Middle frontal gyrus (tissue), 1 donor: ENCODE results near the gene TDRD3.
"Not testable (repeated sequence)": the region's sequence is repeated elsewhere in the genome, so short reads cannot be mapped to it uniquely, and the experiment has no call there.

Experiments used
- DNase-seq: peaks from one replicate; pipeline ENCODE4 v3.0.0-alpha.2; 2015; ENCODE audit warnings: low spot score; ENCODE audit errors: extremely low spot score

Gene TDRD3

DNA sequence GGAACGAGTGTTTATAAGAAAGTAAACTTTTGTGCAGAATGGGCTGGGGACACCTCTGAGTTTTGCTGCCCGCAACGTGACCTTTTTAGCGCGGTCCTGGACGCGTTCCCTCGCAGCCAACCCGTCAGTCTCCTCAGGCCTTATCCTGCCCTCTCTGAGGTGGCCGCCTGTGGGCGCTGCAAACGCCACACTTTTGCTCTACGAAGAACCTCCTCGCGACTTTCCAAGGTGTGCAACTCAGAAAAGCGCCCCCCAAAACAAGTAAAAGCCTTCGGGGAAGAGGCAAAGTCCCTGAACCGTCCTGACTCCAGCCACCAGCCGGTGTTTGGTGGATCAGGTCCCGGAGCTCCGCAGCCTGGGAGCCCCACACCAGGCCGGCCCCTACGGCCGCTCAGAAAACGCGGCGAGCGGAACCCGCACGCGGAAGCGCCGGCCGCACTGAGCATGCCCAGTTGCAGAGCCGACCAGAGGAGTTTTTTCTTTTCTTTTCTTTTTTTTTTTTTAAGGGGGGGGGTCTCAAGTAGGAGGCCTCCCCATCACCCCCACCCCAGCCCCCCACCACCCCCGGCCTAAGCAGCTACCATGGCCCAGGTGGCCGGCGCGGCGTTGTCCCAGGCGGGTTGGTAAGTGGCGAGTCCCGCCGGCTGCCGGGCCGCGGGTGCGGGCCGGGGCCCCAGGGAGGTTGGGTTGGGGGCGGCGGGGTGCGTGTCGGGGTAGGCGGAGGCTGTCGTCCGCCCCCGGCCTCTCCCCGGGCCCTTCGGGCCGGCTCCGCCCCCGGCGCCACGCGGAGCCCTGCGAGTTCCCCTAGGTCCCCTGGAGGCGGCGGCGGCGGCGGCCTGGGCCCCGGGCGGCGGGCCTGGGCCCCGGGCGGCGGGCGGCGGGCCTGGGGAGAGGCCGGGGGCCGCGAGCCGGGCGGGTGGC is at the start of gene TDRD3:
Gene TDRD3, plus strand, starts transcription at position 438 of the 921 bp plus-strand sequence. Its CDS starts 145 bp downstream, at position 583.
- DNase-seq: peak; percentile 65

GRCh38 chr13:60347690-60348089 is 49.3 kb upstream of the TDRD3 start:
- no peak for DNase-seq

- DNase-seq: no peak
Measured at GRCh38 chr13:60348097-60348496, 48.9 kb upstream of the TDRD3 start.

DNA sequence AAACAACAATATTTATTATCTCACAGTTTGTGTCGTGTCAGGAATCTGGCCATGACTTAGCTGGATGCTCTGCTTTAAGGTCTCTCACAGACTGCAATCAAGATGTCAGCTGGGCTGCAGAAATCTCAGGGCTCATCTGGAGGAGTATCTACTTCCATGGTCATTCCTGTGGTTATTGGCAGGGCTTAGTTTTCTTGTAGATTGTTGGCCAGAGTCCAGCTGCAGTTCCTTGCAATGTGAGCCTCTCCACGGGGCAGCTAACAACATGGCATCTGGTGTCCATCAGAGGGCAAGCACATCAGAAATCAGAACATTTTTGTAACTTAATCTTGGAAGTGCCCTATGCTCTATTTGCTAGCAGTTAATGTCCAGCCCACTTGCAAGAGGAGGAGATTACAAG is 45.7 kb upstream of the TDRD3 start:
- no peak for DNase-seq

- no peak for DNase-seq
Measured at GRCh38 chr13:60351855-60352615, 45.0 kb upstream of the TDRD3 start.

DNA sequence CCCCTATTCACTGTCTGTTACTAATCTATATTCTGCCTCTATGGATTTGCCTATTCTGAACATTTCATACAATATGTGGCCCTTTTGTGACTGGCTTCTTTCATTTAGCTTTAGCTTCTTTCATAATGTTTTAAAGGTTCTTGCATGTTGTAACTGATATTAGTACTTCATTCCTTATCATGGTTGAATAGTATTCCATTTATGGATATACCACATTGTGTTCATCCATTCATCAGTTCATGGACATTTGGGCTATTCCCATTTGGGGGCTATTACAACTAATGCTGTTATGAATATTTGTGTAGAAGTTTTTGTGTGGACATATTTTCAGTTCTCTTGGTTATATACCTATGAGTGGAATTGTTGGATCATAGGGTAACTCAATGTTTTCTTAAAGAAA is 44.4 kb upstream of the TDRD3 start:
- no peak for DNase-seq

GRCh38 chr13:60355056-60355455 is 42.0 kb upstream of the TDRD3 start:
- no peak for DNase-seq

GRCh38 chr13:60356970-60357369 is 40.0 kb upstream of the TDRD3 start:
- DNase-seq: no peak

GRCh38 chr13:60358453-60358852 is 38.6 kb upstream of the TDRD3 start:
- no peak for DNase-seq

DNA sequence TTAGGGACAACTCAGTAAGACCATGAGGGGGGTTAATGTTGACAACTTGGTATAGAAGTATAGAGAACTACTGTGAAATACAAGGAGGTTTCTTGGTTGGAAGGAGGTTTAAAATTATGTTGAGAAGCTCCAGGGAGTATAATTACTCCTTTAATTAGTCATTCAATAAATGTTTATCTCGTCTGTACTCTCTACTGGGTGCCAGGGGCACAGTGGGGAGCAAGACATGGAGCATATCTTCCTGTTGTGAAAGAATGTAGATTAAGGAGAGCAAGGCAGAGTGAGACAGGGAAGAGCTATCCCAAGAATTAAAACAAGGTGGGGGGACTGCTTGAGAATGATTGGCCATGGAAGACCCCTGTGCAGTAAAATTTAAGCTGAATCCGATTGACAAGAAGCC is 33.7 kb upstream of the TDRD3 start:
- no peak for DNase-seq

GRCh38 chr13:60369242-60369641 is 27.8 kb upstream of the TDRD3 start:
- DNase-seq: no peak

- no peak for DNase-seq
Measured at GRCh38 chr13:60370343-60370742, 26.7 kb upstream of the TDRD3 start.

DNA sequence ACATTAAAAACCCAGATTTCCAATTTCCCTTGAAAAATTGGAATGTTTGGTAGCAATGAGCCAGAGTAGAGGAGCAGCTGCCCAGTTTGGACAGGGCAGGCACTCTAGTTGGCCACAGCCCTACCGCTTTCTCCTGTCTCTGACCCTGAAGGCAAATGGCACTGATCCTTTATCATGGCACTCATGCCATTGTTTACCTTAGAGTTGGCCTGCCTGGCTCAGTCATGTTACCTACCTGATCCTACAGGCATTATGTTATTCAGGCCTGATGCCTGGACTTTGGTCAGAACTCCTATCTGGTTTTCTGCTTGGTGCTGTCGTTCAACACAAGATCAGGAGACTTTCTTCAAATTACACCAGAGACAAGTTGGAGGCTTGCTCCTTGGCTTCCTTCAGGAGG is 24.9 kb upstream of the TDRD3 start:
- DNase-seq: no peak

DNA sequence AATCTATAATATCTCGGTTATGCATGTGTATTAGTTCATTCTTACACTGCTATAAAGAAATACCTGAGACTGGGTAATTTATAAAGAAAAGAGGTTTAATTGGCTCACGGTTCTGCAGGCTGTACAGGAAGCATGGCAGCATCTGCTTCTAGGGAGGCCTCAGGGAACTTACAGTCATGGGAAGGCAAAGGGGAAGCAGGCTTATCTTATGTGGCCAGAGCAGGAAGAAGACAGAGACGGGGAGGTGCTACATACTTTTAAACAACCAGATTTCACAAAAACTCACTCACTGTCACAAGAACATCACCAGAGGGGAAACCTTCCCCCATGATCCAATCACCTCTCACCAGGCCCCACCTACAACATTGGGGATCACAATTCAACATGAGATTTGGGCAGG is 17.7 kb upstream of the TDRD3 start:
- not testable (repeated sequence) for DNase-seq

GRCh38 chr13:60379837-60380565 is 17.0 kb upstream of the TDRD3 start:
- DNase-seq: no peak

- DNase-seq: no peak
Measured at GRCh38 chr13:60384911-60385310, 12.1 kb upstream of the TDRD3 start.

DNA sequence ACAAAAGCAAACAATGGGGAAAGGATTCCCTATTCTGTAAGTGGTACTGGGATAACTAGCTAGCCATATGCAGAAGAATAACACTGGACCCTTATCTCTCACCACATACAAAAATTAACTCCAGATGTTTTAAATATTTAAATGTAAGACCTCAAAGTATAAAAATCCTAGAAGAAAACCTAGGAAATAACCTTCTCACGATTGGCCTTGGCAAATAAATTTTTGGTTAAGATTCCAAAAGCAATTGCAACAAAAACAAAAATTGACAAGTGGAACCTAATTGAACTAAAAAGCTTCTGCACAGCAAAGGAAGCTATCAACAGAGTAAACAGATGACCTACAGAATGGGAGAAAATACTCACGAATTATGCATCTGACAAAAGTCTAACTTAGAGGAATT is 10.8 kb upstream of the TDRD3 start:
- no peak for DNase-seq

DNA sequence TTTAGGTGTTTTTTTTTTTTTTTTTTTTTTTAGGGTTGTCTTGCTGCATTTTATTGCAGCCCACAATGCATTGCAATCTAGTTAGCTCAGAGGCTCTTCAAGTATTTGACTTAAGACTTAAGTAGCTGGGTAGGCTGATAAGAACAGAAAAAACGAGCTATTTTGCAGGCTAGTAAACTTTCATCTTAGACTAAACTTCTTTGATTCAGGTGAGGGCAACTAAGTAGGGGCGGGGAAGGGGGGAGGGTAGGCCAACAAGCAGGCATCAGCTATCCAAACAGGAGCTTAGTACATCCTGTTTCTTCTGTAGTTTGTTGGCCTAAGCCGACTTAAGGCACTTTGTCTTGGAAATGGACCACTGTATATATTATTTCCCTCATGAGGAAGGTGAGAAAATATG is 4.9 kb upstream of the TDRD3 start:
- DNase-seq: no peak

GRCh38 chr13:60395971-60396782 is 843 bp upstream of the TDRD3 start:
- peak; percentile 88 for DNase-seq

DNA sequence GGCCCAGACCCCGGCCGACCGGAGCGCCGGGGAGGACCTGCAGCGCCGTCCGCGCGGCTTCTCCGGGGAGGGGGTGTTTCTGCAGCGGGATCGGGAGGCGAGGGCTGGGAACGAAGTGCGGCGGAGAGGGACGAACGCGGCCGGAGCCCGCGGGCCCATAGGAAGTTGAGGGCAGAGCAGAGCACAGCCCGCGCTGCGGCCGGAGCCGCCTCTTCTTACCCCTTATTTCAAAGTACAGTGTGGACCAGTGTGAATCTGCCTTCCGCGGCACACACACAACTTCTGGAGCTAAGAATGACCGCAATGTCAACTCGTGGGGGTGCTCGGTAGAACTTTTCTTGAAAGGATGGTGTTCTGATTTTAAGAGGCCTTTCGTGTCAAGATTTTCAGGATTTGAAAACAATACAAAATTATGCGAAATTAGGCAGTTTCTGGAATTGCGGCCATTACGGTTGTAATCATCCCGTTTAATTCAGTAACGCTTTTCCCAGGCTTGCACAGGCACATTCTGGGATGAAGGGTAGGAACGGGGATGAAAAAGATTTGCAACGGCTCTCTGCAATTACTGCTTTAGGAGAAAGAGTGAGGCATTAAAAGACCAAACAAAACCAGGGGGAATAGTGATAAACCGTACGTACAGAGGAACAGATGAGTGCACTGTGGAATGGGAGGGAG is 821 bp downstream of the TDRD3 start:
- DNase-seq: no peak
